ENCODE measurements around the gene ZNF354C. TPM values are rescaled to one million over a fixed set of nuclear protein-coding genes. Genes with fewer than 3 reads are reported as not detected.
"Not testable (repeated sequence)": the region's sequence is repeated elsewhere in the genome, so short reads cannot be mapped to it uniquely, and the experiment has no call there.

The ZNF354C gene
- total RNA-seq, 4 donors from 2014 or later, result 1.9 to 3.5 (median 2.8) TPM

- Histone ChIP-seq H3K9me3 (peaks cover 70% of the 10 kb centered on the region), H3K4me3 (no peak overlapping the region), H3K27ac (no peak overlapping the region), H3K36me3 (peaks cover 41% of the 10 kb centered on the region), H3K4me1 (no peaks in the 10 kb centered on the region), H3K27me3 (no peaks in the 10 kb centered on the region)
- DNase-seq (ENCODE audit: low spot score in 2 of 2), result no peak
- WGBS, result 96% methylated on average over 11 of the region's 11 CpGs
- no peak for TF ChIP-seq CTCF (IDR thresholded peaks at IDR 0.05)
- no peak for TF ChIP-seq EP300 (IDR thresholded peaks at IDR 0.05)
- no peak for TF ChIP-seq POLR2A (IDR thresholded peaks at IDR 0.05)
- TF ChIP-seq POLR2AphosphoS5 (IDR thresholded peaks at IDR 0.05), result no peak
Measured at GRCh38 chr5:179079165-179079987, 19.2 kb downstream of the ZNF354C start.

GRCh38 chr5:179080724-179081123 is 20.6 kb downstream of the ZNF354C start:
- Histone ChIP-seq H3K4me3 (no peak overlapping the region), H3K27me3 (no peaks in the 10 kb centered on the region), H3K36me3 (peaks cover 41% of the 10 kb centered on the region), H3K27ac (no peak overlapping the region), H3K9me3 (peaks cover 77% of the 10 kb centered on the region), H3K4me1 (no peaks in the 10 kb centered on the region)
- TF ChIP-seq EP300 (IDR thresholded peaks at IDR 0.05) (no peak), CTCF (IDR thresholded peaks at IDR 0.05) (no peak), POLR2AphosphoS5 (IDR thresholded peaks at IDR 0.05) (no peak), POLR2A (IDR thresholded peaks at IDR 0.05) (no peak)
- no peak for DNase-seq (ENCODE audit: low spot score in 2 of 2)
- 94% methylated on average over 4 of the region's 4 CpGs for WGBS

GRCh38 chr5:179089502-179089901 is 29.3 kb downstream of the ZNF354C start:
- no peak for DNase-seq (ENCODE audit: low spot score in 2 of 2)
- Histone ChIP-seq H3K9me3 (peaks cover 77% of the 10 kb centered on the region), H3K27me3 (no peaks in the 10 kb centered on the region), H3K4me1 (no peaks in the 10 kb centered on the region), H3K4me3 (no peak overlapping the region), H3K36me3 (no peaks in the 10 kb centered on the region), H3K27ac (no peak overlapping the region)
- TF ChIP-seq CTCF (IDR thresholded peaks at IDR 0.05), result no peak
- TF ChIP-seq POLR2A (IDR thresholded peaks at IDR 0.05), result no peak
- TF ChIP-seq POLR2AphosphoS5 (IDR thresholded peaks at IDR 0.05), result no peak
- TF ChIP-seq EP300 (IDR thresholded peaks at IDR 0.05), result no peak
- WGBS, result 92% methylated on average over 2 of the region's 2 CpGs

- not testable (repeated sequence) for DNase-seq (ENCODE audit: low spot score in 2 of 2); H3K4me3 ChIP-seq; H3K27me3 ChIP-seq; H3K27ac ChIP-seq; H3K36me3 ChIP-seq; H3K4me1 ChIP-seq
- H3K9me3 ChIP-seq, result peaks cover 30% of the 10 kb centered on the region
- 90% methylated on average over 7 of the region's 17 CpGs for WGBS
Measured at GRCh38 chr5:179101282-179101681, 41.1 kb downstream of the ZNF354C start.

GRCh38 chr5:179110528-179110927 is 50.4 kb downstream of the ZNF354C start:
- 91% methylated on average over 9 of the region's 9 CpGs for WGBS
- no peak for DNase-seq (ENCODE audit: low spot score in 2 of 2)

More at GRCh38 chr5:179110528-179110927, 50.4 kb downstream of the ZNF354C start:
- Histone ChIP-seq H3K27ac (no peak overlapping the region), H3K4me1 (no peaks in the 10 kb centered on the region), H3K9me3 (peaks cover 34% of the 10 kb centered on the region), H3K36me3 (peaks cover 4% of the 10 kb centered on the region), H3K4me3 (no peak overlapping the region), H3K27me3 (no peaks in the 10 kb centered on the region)
- TF ChIP-seq EP300 (IDR thresholded peaks at IDR 0.05) (no peak), POLR2A (IDR thresholded peaks at IDR 0.05) (no peak), POLR2AphosphoS5 (IDR thresholded peaks at IDR 0.05) (no peak), CTCF (IDR thresholded peaks at IDR 0.05) (no peak)

All from suprapubic skin (tissue), 4 donors.